Parathyroid adenoma (tissue), 2 donors: ENCODE results near the gene UBE2C.
A peak's percentile ranks its signal among the peaks of the same experiment; 100 is the strongest.
"Not testable (repeated sequence)": the region's sequence is repeated elsewhere in the genome, so short reads cannot be mapped to it uniquely, and the experiment has no call there.

ENCODE experiments used
- H2AFZ ChIP-seq: fragments of 300-600 bp; sonication (generic); one replicate; pipeline ENCODE4 v1.7.0; 2017; ENCODE audit warnings: antibody characterized with exemption, mild to moderate bottlenecking
- H3K27ac ChIP-seq: fragments of 300-600 bp; sonication (generic); one replicate; pipeline ENCODE4 v1.7.0; 2017
- H3K27me3 ChIP-seq: fragments of 300-600 bp; sonication (generic); one replicate; pipeline ENCODE4 v1.7.0; 2017; ENCODE audit warnings: low read length; ENCODE audit not compliant: control insufficient read depth, insufficient read depth
- H3K36me3 ChIP-seq: fragments of 300-600 bp; sonication (generic); one replicate; pipeline ENCODE4 v1.7.0; 2017; ENCODE audit warnings: low read length; ENCODE audit not compliant: control insufficient read depth, insufficient read depth
- H3K4me1 ChIP-seq: fragments of 300-600 bp; sonication (generic); one replicate; pipeline ENCODE4 v1.7.0; 2017; ENCODE audit warnings: control low read depth
- H3K4me2 ChIP-seq: fragments of 300-600 bp; sonication (generic); one replicate; pipeline ENCODE4 v1.7.0; 2017; ENCODE audit warnings: low read length
- H3K4me3 ChIP-seq: fragments of 300-600 bp; sonication (generic); one replicate; pipeline ENCODE4 v1.7.0; 2017; ENCODE audit warnings: low read depth, low read length
- H3K79me2 ChIP-seq: fragments of 300-600 bp; sonication (generic); one replicate; pipeline ENCODE4 v1.7.0; 2017; ENCODE audit warnings: control low read depth
- H3K9ac ChIP-seq: fragments of 300-600 bp; sonication (generic); one replicate; pipeline ENCODE4 v1.7.0; 2017; ENCODE audit warnings: mild to moderate bottlenecking
- H3K9me3 ChIP-seq: fragments of 300-600 bp; sonication (generic); one replicate; pipeline ENCODE4 v1.7.0; 2017; ENCODE audit warnings: low read length; ENCODE audit not compliant: control insufficient read depth
- TF ChIP-seq, protein P1 (sequence below): fragments of 300-600 bp; sonication (generic); IDR thresholded peaks from one replicate; pipeline ENCODE4 v1.7.0; 2017; ENCODE audit warnings: antibody characterized with exemption, mild to moderate bottlenecking
- donor health status: primary hyperparathyroidism.

Gene UBE2C

DNA sequence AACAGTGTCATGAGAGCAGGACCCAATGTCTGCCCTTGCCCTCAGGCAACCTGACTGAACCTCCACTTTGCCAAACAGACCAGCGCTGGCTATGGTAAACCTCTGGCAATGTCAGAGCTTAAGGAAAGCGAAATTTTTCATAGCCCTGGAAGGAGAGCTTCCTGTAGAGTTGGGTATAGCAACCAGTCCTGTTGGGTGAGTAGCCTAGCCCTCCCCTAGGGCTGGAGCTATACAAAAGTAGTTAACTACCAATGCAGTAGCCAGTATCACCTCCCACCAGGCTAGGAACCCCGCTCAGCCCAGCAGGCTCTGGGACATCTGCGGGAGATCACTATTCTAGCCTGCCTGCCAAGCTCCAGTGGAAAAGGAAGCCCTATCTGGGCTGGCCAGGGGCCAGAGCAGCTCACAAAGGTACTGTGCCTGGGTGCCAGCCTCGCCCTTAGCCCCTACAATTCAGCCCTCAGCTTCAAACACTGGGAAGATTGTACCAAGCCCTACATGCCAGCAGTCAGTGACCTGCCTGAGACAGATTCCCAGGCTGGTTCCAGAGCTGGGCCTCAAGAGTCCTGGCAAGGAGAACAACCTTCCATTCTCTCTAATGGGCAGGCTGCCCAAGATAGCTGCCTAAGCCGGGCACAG, 28.7 kb upstream of the UBE2C start:
- no peak overlapping the region for H3K4me3 ChIP-seq
- H3K27ac ChIP-seq: peak overlapping the region; percentile 36
- H3K9ac ChIP-seq: no peak overlapping the region
- H2AFZ ChIP-seq: peak overlapping the region; percentile 84
- H3K27me3 ChIP-seq: no peaks in the 10 kb centered on the region
- H3K4me1 ChIP-seq: peaks cover 5% of the 10 kb centered on the region
- H3K4me2 ChIP-seq: no peak overlapping the region
- no peaks in the 10 kb centered on the region for H3K9me3 ChIP-seq
- H3K79me2 ChIP-seq: no peaks in the 10 kb centered on the region
- no peaks in the 10 kb centered on the region for H3K36me3 ChIP-seq
- TF ChIP-seq, protein P1, sequence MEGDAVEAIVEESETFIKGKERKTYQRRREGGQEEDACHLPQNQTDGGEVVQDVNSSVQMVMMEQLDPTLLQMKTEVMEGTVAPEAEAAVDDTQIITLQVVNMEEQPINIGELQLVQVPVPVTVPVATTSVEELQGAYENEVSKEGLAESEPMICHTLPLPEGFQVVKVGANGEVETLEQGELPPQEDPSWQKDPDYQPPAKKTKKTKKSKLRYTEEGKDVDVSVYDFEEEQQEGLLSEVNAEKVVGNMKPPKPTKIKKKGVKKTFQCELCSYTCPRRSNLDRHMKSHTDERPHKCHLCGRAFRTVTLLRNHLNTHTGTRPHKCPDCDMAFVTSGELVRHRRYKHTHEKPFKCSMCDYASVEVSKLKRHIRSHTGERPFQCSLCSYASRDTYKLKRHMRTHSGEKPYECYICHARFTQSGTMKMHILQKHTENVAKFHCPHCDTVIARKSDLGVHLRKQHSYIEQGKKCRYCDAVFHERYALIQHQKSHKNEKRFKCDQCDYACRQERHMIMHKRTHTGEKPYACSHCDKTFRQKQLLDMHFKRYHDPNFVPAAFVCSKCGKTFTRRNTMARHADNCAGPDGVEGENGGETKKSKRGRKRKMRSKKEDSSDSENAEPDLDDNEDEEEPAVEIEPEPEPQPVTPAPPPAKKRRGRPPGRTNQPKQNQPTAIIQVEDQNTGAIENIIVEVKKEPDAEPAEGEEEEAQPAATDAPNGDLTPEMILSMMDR: no peak

DNA sequence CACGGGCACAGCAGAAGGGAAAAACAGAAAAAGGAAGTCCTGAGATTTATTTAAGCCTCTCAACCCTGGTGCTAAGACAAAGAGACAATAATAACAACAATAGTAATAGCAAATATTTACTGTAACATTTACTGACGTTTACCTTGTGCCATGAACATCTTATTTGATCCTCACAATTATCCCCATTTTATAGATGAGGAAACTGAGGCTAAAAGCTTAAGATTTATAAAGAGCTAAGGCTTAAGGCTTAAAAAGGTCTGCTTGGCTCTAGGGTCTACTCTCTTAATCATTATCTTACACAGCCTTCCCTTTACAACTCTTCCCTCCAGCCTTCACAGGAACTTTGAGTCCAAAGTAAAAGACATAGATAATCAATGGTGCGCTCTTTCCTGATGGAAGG, 24.1 kb upstream of the UBE2C start:
- Histone ChIP-seq H2AFZ (no peak overlapping the region), H3K27ac (no peak overlapping the region), H3K27me3 (no peaks in the 10 kb centered on the region), H3K9me3 (no peaks in the 10 kb centered on the region), H3K79me2 (no peaks in the 10 kb centered on the region), H3K9ac (no peak overlapping the region), H3K4me1 (peaks cover 11% of the 10 kb centered on the region), H3K4me3 (no peak overlapping the region), H3K4me2 (no peak overlapping the region), H3K36me3 (no peaks in the 10 kb centered on the region)
- TF ChIP-seq, protein P1: no peak

DNA sequence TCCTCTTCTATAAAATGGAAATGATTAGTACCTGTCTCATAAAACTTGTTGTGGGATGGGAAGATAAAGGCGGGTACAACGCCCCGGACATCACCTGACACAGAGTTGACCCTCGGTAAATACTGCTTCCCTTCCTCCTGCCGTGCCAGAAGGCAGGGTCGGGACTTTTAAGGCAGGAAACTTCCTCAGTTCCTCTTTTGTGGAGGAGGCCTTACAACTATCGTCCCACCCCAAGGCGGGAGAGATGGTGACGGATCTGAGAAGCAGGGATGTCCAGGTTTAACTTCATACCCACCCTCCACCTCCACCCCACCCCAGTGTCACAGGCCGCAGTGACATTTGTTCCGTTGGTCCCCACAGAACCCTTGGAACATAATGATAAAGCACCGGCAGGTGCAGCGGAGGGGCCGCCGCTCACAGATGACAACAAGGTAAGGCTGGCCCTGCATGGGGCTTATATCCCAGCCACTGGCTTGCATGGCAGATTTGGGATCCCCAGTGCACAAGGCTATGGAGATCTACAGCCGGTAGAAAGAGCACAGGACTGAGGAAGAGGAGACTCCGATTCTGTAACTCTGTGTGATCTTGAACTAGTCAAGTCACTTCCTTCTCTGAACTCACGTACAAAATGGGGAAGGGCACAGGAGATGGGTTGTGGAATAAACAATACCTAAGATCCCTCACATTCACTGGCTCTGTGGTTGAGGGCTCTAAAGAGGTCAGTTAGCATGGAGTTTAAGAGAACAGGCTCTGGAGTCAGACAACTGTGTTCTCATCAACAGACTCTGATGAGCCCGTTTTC, 19.9 kb upstream of the UBE2C start:
- no peaks in the 10 kb centered on the region for H3K9me3 ChIP-seq

DNA sequence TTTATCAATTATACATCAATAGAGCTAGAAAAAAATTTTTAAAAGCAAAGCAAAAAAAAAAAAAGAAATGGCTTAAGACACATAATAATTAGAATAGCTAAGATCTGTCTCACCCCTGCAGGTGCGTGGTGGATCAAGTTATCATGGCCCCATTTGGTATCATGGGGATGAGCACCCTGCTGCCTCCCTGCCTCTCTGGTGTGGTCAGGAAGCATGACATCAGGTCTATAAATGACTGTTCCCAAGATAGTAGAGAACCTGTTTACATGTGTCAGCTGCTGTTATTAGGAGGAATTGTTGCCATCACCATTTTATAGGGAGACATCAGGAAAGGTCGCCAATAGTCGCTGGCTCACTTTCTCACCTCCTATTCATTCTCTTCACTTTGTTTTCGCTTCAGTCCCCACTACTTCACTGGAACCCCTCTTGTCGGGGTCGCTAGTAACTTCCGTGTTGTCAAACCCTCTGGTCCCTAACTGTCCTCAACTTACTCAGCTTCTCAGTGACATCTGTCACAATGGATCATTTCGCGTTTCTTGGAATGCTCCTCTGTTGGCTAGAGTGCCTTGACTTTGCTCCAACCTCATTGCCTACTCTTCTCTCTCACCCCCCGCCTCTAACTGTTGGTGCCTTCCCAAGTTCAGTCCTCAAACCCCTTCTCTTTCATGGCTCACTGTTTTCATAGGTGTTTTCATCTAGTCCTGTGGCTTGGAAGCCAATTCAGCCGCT, 15.9 kb upstream of the UBE2C start:
- H3K27me3 ChIP-seq: no peaks in the 10 kb centered on the region

More for the DNA sequence above, 19.9 kb upstream of the UBE2C start:
- peak overlapping the region; percentile 77 for H3K9ac ChIP-seq
- H3K4me2 ChIP-seq: peak overlapping the region; percentile 96
- H3K4me3 ChIP-seq: peak overlapping the region; percentile 95
- H2AFZ ChIP-seq: peak overlapping the region; percentile 93
- TF ChIP-seq, protein P1: no peak
- peak overlapping the region; percentile 72 for H3K27ac ChIP-seq
- no peaks in the 10 kb centered on the region for H3K79me2 ChIP-seq
- H3K27me3 ChIP-seq: no peaks in the 10 kb centered on the region
- H3K4me1 ChIP-seq: peaks cover 6% of the 10 kb centered on the region
- H3K36me3 ChIP-seq: no peaks in the 10 kb centered on the region

DNA sequence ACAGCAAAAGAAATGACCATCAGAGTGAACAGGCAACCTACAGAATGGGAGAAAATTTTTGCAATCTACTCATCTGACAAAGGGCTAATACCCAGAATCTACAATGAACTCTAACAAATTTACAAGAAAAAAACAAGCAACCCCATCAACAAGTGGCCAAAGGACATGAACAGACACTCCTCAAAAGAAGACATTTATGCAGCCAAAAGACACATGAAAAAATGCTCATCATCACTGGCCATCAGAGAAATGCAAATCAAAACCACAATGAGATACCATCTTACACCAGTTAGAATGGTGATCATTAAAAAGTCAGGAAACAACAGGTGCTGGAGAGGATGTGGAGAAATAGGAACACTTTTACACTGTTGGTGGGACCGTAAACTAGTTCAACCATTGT, 14.9 kb upstream of the UBE2C start:
- not testable (repeated sequence) for H3K36me3 ChIP-seq, H3K4me2 ChIP-seq, H3K4me3 ChIP-seq, H3K9ac ChIP-seq, H3K79me2 ChIP-seq, H3K9me3 ChIP-seq, H3K27me3 ChIP-seq, H3K4me1 ChIP-seq, H2AFZ ChIP-seq, H3K27ac ChIP-seq

More for the DNA sequence above, 15.9 kb upstream of the UBE2C start:
- Histone ChIP-seq H3K9ac (no peak overlapping the region), H3K4me2 (no peak overlapping the region), H3K4me1 (peaks cover 6% of the 10 kb centered on the region), H3K36me3 (no peaks in the 10 kb centered on the region), H3K27ac (no peak overlapping the region), H3K4me3 (no peak overlapping the region), H2AFZ (no peak overlapping the region), H3K9me3 (no peaks in the 10 kb centered on the region), H3K79me2 (no peaks in the 10 kb centered on the region)
- TF ChIP-seq, protein P1: no peak

DNA sequence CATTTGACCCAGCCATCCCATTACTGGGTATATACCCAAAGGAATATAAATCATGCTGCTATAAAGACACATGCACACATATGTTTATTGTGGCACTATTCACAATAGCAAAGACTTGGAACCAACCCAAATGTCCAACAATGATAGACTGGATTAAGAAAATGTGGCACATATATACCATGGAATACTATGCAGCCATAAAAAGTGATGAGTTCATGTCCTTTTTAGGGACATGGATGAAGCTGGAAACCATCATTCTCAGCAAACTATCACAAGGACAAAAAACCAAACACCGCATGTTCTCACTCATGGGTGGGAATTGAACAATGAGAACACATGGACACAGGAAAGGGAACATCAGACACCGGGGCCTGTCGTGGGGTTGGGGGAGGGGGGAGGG, 14.5 kb upstream of the UBE2C start:
- H3K27ac ChIP-seq, H3K36me3 ChIP-seq, H3K79me2 ChIP-seq, H3K9me3 ChIP-seq, H3K4me3 ChIP-seq, H3K4me1 ChIP-seq, H3K27me3 ChIP-seq, H3K9ac ChIP-seq, H2AFZ ChIP-seq, H3K4me2 ChIP-seq: not testable (repeated sequence)
